Tibial nerve (tissue), 3 donors: ENCODE data around the gene FBF1.

ENCODE experiments used
- CTCF ChIP-seq, 5 experiments: fragments of 200-600 bp in 3 of 5; fragments of 450-650 bp in 2 of 5; sonication (generic) in 3 of 5; IDR thresholded peaks; one replicate each; pipeline ENCODE4 v1.5.1; 2016 to 2019; ENCODE audit warnings: antibody characterized with exemption in 5 of 5, mild to moderate bottlenecking in 3 of 5, moderate library complexity in 2 of 5
- POLR2A ChIP-seq, 2 donors: fragments of 450-650 bp; IDR thresholded peaks; one replicate each; pipeline ENCODE4 v1.6.1; 2017; ENCODE audit warnings: antibody characterized with exemption in 2 of 2, mild to moderate bottlenecking in 2 of 2, moderate library complexity in 2 of 2

- TF ChIP-seq CTCF (IDR thresholded peaks at IDR 0.05): no peak
- no peak for TF ChIP-seq POLR2A (IDR thresholded peaks at IDR 0.05)
These were observed 42.1 kb downstream of the FBF1 start for GRCh38 chr17:75898791-75899190.
